CD4-positive, alpha-beta T cell treated with Interleukin-4 for 1 hour (primary cell): ENCODE results near the gene LIX1.
"Not testable (repeated sequence)": the region's sequence is repeated elsewhere in the genome, so short reads cannot be mapped to it uniquely, and the experiment has no call there.

Experiments used
- DNase-seq, 2 donors: peaks; one replicate each; pipeline ENCODE4 v3.0.0-alpha.2; 2020 to 2022

Gene LIX1

GRCh38 chr5:97141031-97141430 is 1.4 kb downstream of the LIX1 start:
- no peak for DNase-seq

- DNase-seq = not testable (repeated sequence)
Measured at GRCh38 chr5:97140250-97140649, 2.2 kb downstream of the LIX1 start.

GRCh38 chr5:97136475-97136874 is 5.9 kb downstream of the LIX1 start:
- no peak for DNase-seq

GRCh38 chr5:97135868-97136267 is 6.5 kb downstream of the LIX1 start:
- DNase-seq = no peak

- no peak for DNase-seq
Measured at GRCh38 chr5:97134634-97135033, 7.8 kb downstream of the LIX1 start.

GRCh38 chr5:97133101-97133500 is 9.3 kb downstream of the LIX1 start:
- DNase-seq = no peak

GRCh38 chr5:97131921-97132320 is 10.5 kb downstream of the LIX1 start:
- no peak for DNase-seq

GRCh38 chr5:97131139-97131710 is 11.2 kb downstream of the LIX1 start:
- DNase-seq = no peak

GRCh38 chr5:97127727-97128126 is 14.7 kb downstream of the LIX1 start:
- DNase-seq = no peak

- DNase-seq = no peak
Measured at GRCh38 chr5:97125125-97125683, 17.2 kb downstream of the LIX1 start.

- DNase-seq = no peak
Measured at GRCh38 chr5:97124335-97124734, 18.1 kb downstream of the LIX1 start.

- DNase-seq = no peak
Measured at GRCh38 chr5:97121848-97122247, 20.6 kb downstream of the LIX1 start.

- DNase-seq = no peak
Measured at GRCh38 chr5:97120195-97120594, 22.2 kb downstream of the LIX1 start.

GRCh38 chr5:97119007-97119390 is 23.4 kb downstream of the LIX1 start:
- DNase-seq = no peak

- DNase-seq = no peak
Measured at GRCh38 chr5:97118261-97119006, 24.0 kb downstream of the LIX1 start.

GRCh38 chr5:97115932-97116331 is 26.5 kb downstream of the LIX1 start:
- no peak for DNase-seq

GRCh38 chr5:97112230-97112629 is 30.2 kb downstream of the LIX1 start:
- no peak for DNase-seq

GRCh38 chr5:97111616-97112015 is 30.8 kb downstream of the LIX1 start:
- no peak for DNase-seq

GRCh38 chr5:97111004-97111403 is 31.4 kb downstream of the LIX1 start:
- no peak for DNase-seq

- DNase-seq = no peak
Measured at GRCh38 chr5:97107318-97107717, 35.1 kb downstream of the LIX1 start.

GRCh38 chr5:97106216-97106581 is 36.2 kb downstream of the LIX1 start:
- DNase-seq = no peak

GRCh38 chr5:97105501-97106215 is 36.8 kb downstream of the LIX1 start:
- no peak for DNase-seq

- no peak for DNase-seq
Measured at GRCh38 chr5:97102010-97102470, 40.4 kb downstream of the LIX1 start.
